Glutamatergic neuron (in vitro differentiated cells): Measurements from ENCODE around the gene EIF4B. TPM values are rescaled to one million over a fixed set of nuclear protein-coding genes. Genes with fewer than 3 reads are reported as not detected.

Source experiments
- DNase-seq: peaks from one replicate; pipeline ENCODE4 v3.0.0; 2022
- H3K27ac Mint-ChIP-seq: one replicate; pipeline ENCODE4 v1.8.0; 2020; ENCODE audit warnings: mild to moderate bottlenecking, mixed read lengths, inconsistent platforms; ENCODE audit not compliant: unreplicated experiment
- H3K27me3 Mint-ChIP-seq: one replicate; pipeline ENCODE4 v1.8.0; 2020; ENCODE audit warnings: mild to moderate bottlenecking, moderate library complexity, mixed read lengths, inconsistent platforms; ENCODE audit not compliant: unreplicated experiment
- H3K36me3 Mint-ChIP-seq: one replicate; pipeline ENCODE4 v1.8.0; 2020; ENCODE audit warnings: mild to moderate bottlenecking, mixed read lengths, inconsistent platforms; ENCODE audit not compliant: unreplicated experiment
- H3K4me1 Mint-ChIP-seq: one replicate; pipeline ENCODE4 v1.8.0; 2020; ENCODE audit warnings: mild to moderate bottlenecking, low read depth, mixed read lengths, inconsistent platforms; ENCODE audit not compliant: unreplicated experiment
- H3K4me3 Mint-ChIP-seq: one replicate; pipeline ENCODE4 v1.8.0; 2020; ENCODE audit warnings: mild to moderate bottlenecking, mixed read lengths, inconsistent platforms; ENCODE audit not compliant: unreplicated experiment
- H3K9me3 Mint-ChIP-seq: one replicate; pipeline ENCODE4 v1.8.0; 2020; ENCODE audit warnings: mild to moderate bottlenecking, moderate library complexity, mixed read lengths, inconsistent platforms; ENCODE audit not compliant: unreplicated experiment
- microRNA-seq: library from miRNA; unstranded; fragments of <30 nt; microRNA quantifications from one replicate; pipeline ENCODE4, GENCODE V29; 2020; ENCODE audit not compliant: unreplicated experiment
- total RNA-seq: library from RNA; stranded (reverse); fragmentation: NEBNext Ultra II Directional; extraction: Animal tissue kit (Norgen Biotek cat#: 25700); gene quantifications from one replicate; pipeline ENCODE4 v1.2.1, GENCODE V29; 2021; ENCODE audit not compliant: unreplicated experiment
- TF ChIP-seq, protein P1 (sequence below): fragments of 200-600 bp; sonication (generic); IDR thresholded peaks from one replicate; pipeline ENCODE4 v1.5.0; 2021; ENCODE audit not compliant: partially characterized antibody, unreplicated experiment

The EIF4B gene
- total RNA-seq, 1 donor from 2014 or later, result 283 TPM

DNA sequence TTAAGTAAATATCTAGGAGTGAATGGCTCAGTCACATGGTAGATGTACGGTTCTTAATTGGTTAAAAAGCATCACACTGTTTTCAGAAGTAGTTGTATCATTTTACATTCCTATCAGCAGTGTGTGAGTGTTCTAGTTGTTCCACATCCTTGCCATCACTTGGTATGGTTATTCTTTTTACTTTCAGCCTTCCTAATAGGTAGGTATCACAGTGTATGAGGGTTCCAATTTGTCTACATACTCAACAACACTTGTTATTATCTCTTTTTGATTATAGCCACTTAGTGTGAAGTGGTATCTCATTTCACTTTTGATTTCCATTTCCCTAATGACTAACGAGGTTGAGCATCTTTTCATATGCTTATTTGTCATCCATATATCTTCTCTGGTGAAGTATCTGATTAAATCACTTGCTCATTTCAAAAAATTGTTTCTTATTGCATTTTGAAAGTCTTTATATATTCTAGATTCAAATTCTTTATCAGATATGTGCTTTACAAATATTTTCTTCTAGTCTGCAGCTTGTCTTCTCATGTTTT, 76.5 kb downstream of the EIF4B start:
- no peak overlapping the region for H3K27ac Mint-ChIP-seq
- no peaks in the 10 kb centered on the region for H3K36me3 Mint-ChIP-seq
- H3K4me1 Mint-ChIP-seq, result no peaks in the 10 kb centered on the region
- H3K4me3 Mint-ChIP-seq, result no peak overlapping the region
- H3K27me3 Mint-ChIP-seq, result peaks cover 4% of the 10 kb centered on the region
- TF ChIP-seq, protein P1, sequence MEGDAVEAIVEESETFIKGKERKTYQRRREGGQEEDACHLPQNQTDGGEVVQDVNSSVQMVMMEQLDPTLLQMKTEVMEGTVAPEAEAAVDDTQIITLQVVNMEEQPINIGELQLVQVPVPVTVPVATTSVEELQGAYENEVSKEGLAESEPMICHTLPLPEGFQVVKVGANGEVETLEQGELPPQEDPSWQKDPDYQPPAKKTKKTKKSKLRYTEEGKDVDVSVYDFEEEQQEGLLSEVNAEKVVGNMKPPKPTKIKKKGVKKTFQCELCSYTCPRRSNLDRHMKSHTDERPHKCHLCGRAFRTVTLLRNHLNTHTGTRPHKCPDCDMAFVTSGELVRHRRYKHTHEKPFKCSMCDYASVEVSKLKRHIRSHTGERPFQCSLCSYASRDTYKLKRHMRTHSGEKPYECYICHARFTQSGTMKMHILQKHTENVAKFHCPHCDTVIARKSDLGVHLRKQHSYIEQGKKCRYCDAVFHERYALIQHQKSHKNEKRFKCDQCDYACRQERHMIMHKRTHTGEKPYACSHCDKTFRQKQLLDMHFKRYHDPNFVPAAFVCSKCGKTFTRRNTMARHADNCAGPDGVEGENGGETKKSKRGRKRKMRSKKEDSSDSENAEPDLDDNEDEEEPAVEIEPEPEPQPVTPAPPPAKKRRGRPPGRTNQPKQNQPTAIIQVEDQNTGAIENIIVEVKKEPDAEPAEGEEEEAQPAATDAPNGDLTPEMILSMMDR, result no peak
- no peak for DNase-seq
- H3K9me3 Mint-ChIP-seq, result no peaks in the 10 kb centered on the region

DNA sequence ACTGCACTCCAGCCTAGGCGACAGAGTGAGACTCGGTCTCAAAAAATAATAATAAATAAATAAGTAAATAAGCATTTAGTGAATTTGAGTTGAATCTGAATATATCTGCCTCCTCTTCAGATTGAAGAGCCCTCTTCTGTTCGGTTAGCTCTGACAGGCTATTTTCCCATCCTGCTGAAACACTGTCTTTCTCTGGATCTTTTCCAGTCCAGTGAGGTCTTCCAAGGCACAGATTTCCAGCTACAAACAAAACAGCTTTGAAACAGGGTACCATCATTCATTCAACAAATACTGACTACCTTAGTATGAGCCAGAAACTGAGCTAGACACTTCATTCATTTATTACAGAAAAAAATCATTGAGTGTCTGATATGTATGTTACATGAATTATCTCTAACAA, 80.1 kb downstream of the EIF4B start:
- H3K9me3 Mint-ChIP-seq, result peaks cover 1% of the 10 kb centered on the region
- H3K27me3 Mint-ChIP-seq, result peaks cover 4% of the 10 kb centered on the region
- no peaks in the 10 kb centered on the region for H3K36me3 Mint-ChIP-seq
- no peaks in the 10 kb centered on the region for H3K4me1 Mint-ChIP-seq
- no peak overlapping the region for H3K4me3 Mint-ChIP-seq
- TF ChIP-seq, protein P1, result no peak
- no peak overlapping the region for H3K27ac Mint-ChIP-seq
- no peak for DNase-seq

DNA sequence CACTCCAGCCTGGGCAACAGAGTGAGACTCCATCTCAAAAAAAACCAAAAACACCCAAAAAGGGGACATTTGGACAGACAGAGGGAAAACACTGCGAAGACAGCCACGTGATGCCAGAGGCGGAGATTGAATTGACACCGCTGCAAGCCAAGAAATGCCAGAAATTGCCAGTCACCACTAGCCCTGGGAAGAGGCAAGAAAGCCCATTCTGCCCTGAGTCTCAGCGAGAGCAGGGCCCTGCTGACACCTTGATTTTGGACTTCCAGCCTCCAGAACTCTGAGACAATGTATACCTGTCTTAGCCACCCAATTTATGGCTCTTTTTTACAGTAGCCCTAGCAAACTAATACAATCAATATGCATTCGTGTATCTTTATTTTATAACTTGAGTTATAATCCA, 83.8 kb downstream of the EIF4B start:
- Mint-ChIP-seq H3K4me1 (no peaks in the 10 kb centered on the region), H3K36me3 (no peaks in the 10 kb centered on the region), H3K27me3 (peaks cover 7% of the 10 kb centered on the region), H3K4me3 (no peak overlapping the region), H3K9me3 (peaks cover 3% of the 10 kb centered on the region), H3K27ac (no peak overlapping the region)
- DNase-seq, result no peak
- TF ChIP-seq, protein P1, result no peak

DNA sequence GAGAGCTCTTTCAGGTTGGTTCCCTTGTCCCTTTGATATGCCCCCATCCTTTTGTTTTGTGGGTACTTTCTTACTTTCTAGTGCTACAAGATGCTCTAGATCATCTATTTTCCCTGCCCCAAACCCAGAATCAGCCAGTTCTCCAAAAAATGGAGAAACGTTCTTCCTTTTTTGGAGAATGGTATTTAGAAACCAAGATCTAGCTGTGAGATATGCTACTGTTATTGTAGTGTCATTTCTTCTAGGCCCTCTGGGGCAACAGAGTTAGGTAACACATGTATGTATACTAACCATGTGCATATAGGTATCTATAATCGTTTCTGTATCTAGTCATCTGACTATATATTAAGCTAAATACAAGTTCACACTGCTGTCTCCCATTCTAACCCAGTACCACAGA, 84.3 kb downstream of the EIF4B start:
- Mint-ChIP-seq H3K27ac (no peak overlapping the region), H3K9me3 (peaks cover 3% of the 10 kb centered on the region), H3K27me3 (peaks cover 8% of the 10 kb centered on the region), H3K4me3 (no peak overlapping the region), H3K4me1 (no peaks in the 10 kb centered on the region), H3K36me3 (no peaks in the 10 kb centered on the region)
- DNase-seq, result no peak
- TF ChIP-seq, protein P1, result no peak

DNA sequence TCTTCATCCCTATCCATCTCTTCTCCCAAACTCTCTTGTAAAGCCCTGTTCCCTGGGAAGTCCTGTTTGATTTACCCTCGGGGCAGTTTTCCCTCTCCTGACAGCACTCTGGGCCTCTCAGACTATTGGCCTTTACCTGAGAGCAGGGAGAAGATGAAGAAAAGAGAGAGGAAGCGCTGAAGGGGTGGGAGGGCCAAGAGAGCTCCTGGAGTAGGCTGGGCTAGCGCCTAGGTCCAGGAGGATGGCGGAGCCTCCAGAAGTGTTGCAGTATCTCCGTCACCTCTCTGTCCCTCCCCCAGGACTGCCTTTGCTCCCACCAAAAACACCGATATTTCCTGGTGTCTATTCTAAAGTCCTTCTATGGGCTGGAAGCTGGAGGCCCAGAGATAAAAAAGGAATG, 85.5 kb downstream of the EIF4B start:
- TF ChIP-seq, protein P1, result no peak
- Mint-ChIP-seq H3K4me3 (no peak overlapping the region), H3K4me1 (peaks cover under 1% of the 10 kb centered on the region), H3K27me3 (peaks cover 13% of the 10 kb centered on the region), H3K9me3 (peaks cover 3% of the 10 kb centered on the region), H3K36me3 (no peaks in the 10 kb centered on the region), H3K27ac (no peak overlapping the region)
- no peak for DNase-seq

Small RNA genes lying within 50 kb of the gene (microRNA-seq; reads per million reads assigned to microRNA genes)
- gene MIR6757, result 0.41 reads per million

Other genes with a start within 250 kb of the EIF4B start
- gene KRT76, start 229.1 kb upstream of the EIF4B start, total RNA-seq, result not detected
- not detected for gene KRT3, start 210.3 kb upstream of the EIF4B start, total RNA-seq
- gene KRT4, start 192.3 kb upstream of the EIF4B start, total RNA-seq, result not detected
- gene KRT79, start 172.1 kb upstream of the EIF4B start, total RNA-seq, result not detected
- gene KRT78, start 157.5 kb upstream of the EIF4B start, total RNA-seq, result not detected
- 14.0 TPM for gene KRT8, start 101.4 kb upstream of the EIF4B start, total RNA-seq
- 1.3 TPM for gene KRT18, start 57.3 kb upstream of the EIF4B start, total RNA-seq
- gene TNS2, start 43.6 kb downstream of the EIF4B start, total RNA-seq, result 2.5 TPM
- gene SPRYD3, start 72.9 kb downstream of the EIF4B start, total RNA-seq, result 13.9 TPM
- gene IGFBP6, start 91.2 kb downstream of the EIF4B start, total RNA-seq, result not detected
- not detected for gene SOAT2, start 97.0 kb downstream of the EIF4B start, total RNA-seq
- gene ZNF740, start 174.3 kb downstream of the EIF4B start, total RNA-seq, result 38.2 TPM
- 34.5 TPM for gene CSAD, start 174.5 kb downstream of the EIF4B start, total RNA-seq
- not detected for gene ITGB7, start 200.8 kb downstream of the EIF4B start, total RNA-seq
- 0.27 TPM for gene RARG, start 225.8 kb downstream of the EIF4B start, total RNA-seq